Liver (tissue), 9 donors: ENCODE measurements around the gene SLC35A3. TPM values are rescaled to one million over a fixed set of nuclear protein-coding genes. Genes with fewer than 3 reads are reported as not detected.

Experiments used
- DNase-seq: peaks from one replicate; pipeline ENCODE4 v3.0.0-alpha.2; 2017; ENCODE audit warnings: low spot score
- H3K27ac ChIP-seq, 2 donors: one replicate each; pipeline ENCODE4 v1.7.0; 2013; ENCODE audit warnings: inconsistent platforms in 2 of 2, low read length in 2 of 2, control low read depth in 1 of 2, low read depth in 1 of 2, mild to moderate bottlenecking in 1 of 2
- H3K27me3 ChIP-seq, 4 donors: one replicate each; pipeline versions ENCODE4 v1.6.1 to v1.7.0; 2013; ENCODE audit warnings: low read length in 3 of 4, inconsistent platforms in 1 of 4, mild to moderate bottlenecking in 1 of 4, moderate library complexity in 1 of 4; ENCODE audit not compliant: control insufficient read depth in 4 of 4, insufficient read depth in 4 of 4
- H3K36me3 ChIP-seq, 4 donors: one replicate each; pipeline versions ENCODE4 v1.6.1 to v1.7.0; 2013; ENCODE audit warnings: low read length in 3 of 4, mild to moderate bottlenecking in 3 of 4, low read depth in 1 of 4, moderate library complexity in 1 of 4; ENCODE audit not compliant: control insufficient read depth in 4 of 4, insufficient read depth in 3 of 4
- H3K4me1 ChIP-seq, 4 donors: one replicate each; pipeline versions ENCODE4 v1.6.1 to v1.7.0; 2013; ENCODE audit warnings: low read length in 3 of 4, mild to moderate bottlenecking in 3 of 4, moderate library complexity in 1 of 4; ENCODE audit not compliant: control insufficient read depth in 4 of 4, insufficient read depth in 4 of 4
- H3K4me3 ChIP-seq, 3 donors: one replicate each; pipeline versions ENCODE4 v1.6.1 to v1.7.0; 2013; ENCODE audit warnings: low read length in 3 of 3, control low read depth in 1 of 3, low read depth in 1 of 3, mild to moderate bottlenecking in 1 of 3
- H3K9ac ChIP-seq, 2 donors: one replicate each; pipeline ENCODE4 v1.7.0; 2013; ENCODE audit warnings: low read length in 2 of 2, mild to moderate bottlenecking in 2 of 2, moderate library complexity in 2 of 2, control low read depth in 1 of 2, low read depth in 1 of 2
- H3K9me3 ChIP-seq, 4 donors: one replicate each; pipeline versions ENCODE4 v1.6.1 to v1.7.0; 2013; ENCODE audit warnings: low read length in 3 of 4; ENCODE audit not compliant: control insufficient read depth in 4 of 4
- EGR1 ChIP-seq, 2 donors: IDR thresholded peaks; 2 replicates each; pipeline ENCODE4 v1.6.1; 2016 to 2018; ENCODE audit warnings: antibody characterized with exemption in 2 of 2, low read depth in 2 of 2
- FOXA2 ChIP-seq: IDR thresholded peaks from 2 replicates; pipeline ENCODE4 v1.6.1; 2016; ENCODE audit warnings: antibody characterized with exemption
- HNF4A ChIP-seq, 2 donors: conservative IDR thresholded peaks; 2 replicates each; pipeline ENCODE4 v1.6.1; 2016; ENCODE audit warnings: antibody characterized with exemption in 2 of 2, mild to moderate bottlenecking in 2 of 2
- HNF4G ChIP-seq: IDR thresholded peaks from 2 replicates; pipeline ENCODE4 v1.6.1; 2016; ENCODE audit warnings: antibody characterized with exemption
- JUND ChIP-seq, 2 donors: IDR thresholded peaks; 2 replicates each; pipeline ENCODE4 v1.6.1; 2016; ENCODE audit warnings: antibody characterized with exemption in 2 of 2
- NR2F2 ChIP-seq: IDR thresholded peaks from 2 replicates; pipeline ENCODE4 v1.6.1; 2016; ENCODE audit warnings: antibody characterized with exemption
- RAD21 ChIP-seq, 2 donors: IDR thresholded peaks; 2 replicates each; pipeline ENCODE4 v1.6.1; 2016; ENCODE audit warnings: antibody characterized with exemption in 2 of 2, mild to moderate bottlenecking in 2 of 2
- RXRA ChIP-seq, 2 donors: IDR thresholded peaks; 2 replicates each; pipeline ENCODE4 v1.6.1; 2017 to 2018; ENCODE audit warnings: antibody characterized with exemption in 2 of 2, mild to moderate bottlenecking in 1 of 2
- SP1 ChIP-seq: IDR thresholded peaks from 2 replicates; pipeline ENCODE4 v1.6.1; 2018; ENCODE audit warnings: antibody characterized with exemption, mild to moderate bottlenecking
- TAF1 ChIP-seq: conservative IDR thresholded peaks from 2 replicates; pipeline ENCODE4 v1.6.1; 2016; ENCODE audit warnings: antibody characterized with exemption, mild to moderate bottlenecking
- YY1 ChIP-seq: IDR thresholded peaks from 2 replicates; pipeline ENCODE4 v1.6.1; 2016; ENCODE audit warnings: antibody characterized with exemption, mild to moderate bottlenecking
- WGBS: extraction: QIAGEN DNeasy Blood & Tissue Kit; methylation state at CpG from one replicate; pipeline ENCODE4 v1.1.7; 2013; 5-methylcytosine and 5-hydroxymethylcytosine counted together
- polyA plus RNA-seq, 2 donors: library from polyadenylated mRNA; stranded (reverse) in 1 of 2; unstranded in 1 of 2; fragments of 200-250 nt in 1 of 2; fragments of >200 nt in 1 of 2; fragmentation: Nextera tagmentation in 1 of 2; extraction: Ambion mirVana in 1 of 2; gene quantifications; one replicate each; pipeline versions ENCODE4 v1.2.1 to v1.2.3, GENCODE V29; 2013 to 2015
- total RNA-seq, 2 donors: library from RNA; depleted of rRNA; stranded (reverse); fragments of >200 nt; gene quantifications; one replicate each; pipeline ENCODE4 v1.2.3, GENCODE V29; 2014
- TF ChIP-seq, protein P1 (sequence below): fragments of 150-350 bp; IDR thresholded peaks from 2 replicates; pipeline ENCODE4 v1.5.1; 2017; ENCODE audit warnings: improper control_type of control experiment, low read depth, low read length; ENCODE audit not compliant: missing input control
- TF ChIP-seq, protein P2 (sequence below): IDR thresholded peaks from 2 replicates; pipeline ENCODE4 v1.6.1; 2016; ENCODE audit warnings: antibody characterized with exemption, mild to moderate bottlenecking
- TF ChIP-seq, protein P3 (sequence below): IDR thresholded peaks from 2 replicates; pipeline ENCODE4 v1.6.1; 2016; ENCODE audit warnings: antibody characterized with exemption
- TF ChIP-seq, protein P4 (sequence below): IDR thresholded peaks from 2 replicates; pipeline ENCODE4 v1.6.1; 2016; ENCODE audit warnings: antibody characterized with exemption
- donor health status: healthy.
- donor health status: healthy.
- donor health status: healthy.
- donor health status: healthy.
- donor health status: healthy.

The SLC35A3 gene
- total and polyA plus RNA-seq, 4 donors = 12.1 to 35.1 (median 14.4) TPM

DNA sequence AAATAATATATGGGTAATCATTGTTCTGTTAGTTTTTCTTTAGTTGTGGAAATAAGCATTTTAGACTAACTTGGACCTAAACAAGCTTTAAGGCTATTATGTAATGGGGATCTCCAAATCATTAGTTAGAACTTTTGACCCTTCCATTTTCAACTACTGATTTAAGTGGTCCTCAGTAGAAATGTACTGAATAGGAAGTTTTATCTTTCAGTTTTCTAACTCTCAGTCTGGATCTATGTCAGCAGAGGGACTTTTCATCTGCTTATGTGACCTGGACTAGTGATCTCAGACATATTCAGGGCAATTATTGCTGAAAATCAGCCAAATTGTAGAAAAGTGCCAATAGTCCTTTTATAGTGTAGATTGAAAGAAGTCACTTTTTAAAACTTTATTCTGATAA is 106.9 kb downstream of the SLC35A3 start:
- no peak overlapping the region for H3K27ac ChIP-seq
- no peak overlapping the region for H3K4me3 ChIP-seq
- H3K36me3 ChIP-seq = peaks cover 2 to 35% (median 25%) of the 10 kb centered on the region in 4 donors
- H3K4me1 ChIP-seq = no peaks in the 10 kb centered on the region
- H3K9ac ChIP-seq = no peak overlapping the region
- H3K27me3 ChIP-seq = no peaks in the 10 kb centered on the region
- DNase-seq = no peak
- H3K9me3 ChIP-seq = no peaks in the 10 kb centered on the region
- TF ChIP-seq, protein P1, sequence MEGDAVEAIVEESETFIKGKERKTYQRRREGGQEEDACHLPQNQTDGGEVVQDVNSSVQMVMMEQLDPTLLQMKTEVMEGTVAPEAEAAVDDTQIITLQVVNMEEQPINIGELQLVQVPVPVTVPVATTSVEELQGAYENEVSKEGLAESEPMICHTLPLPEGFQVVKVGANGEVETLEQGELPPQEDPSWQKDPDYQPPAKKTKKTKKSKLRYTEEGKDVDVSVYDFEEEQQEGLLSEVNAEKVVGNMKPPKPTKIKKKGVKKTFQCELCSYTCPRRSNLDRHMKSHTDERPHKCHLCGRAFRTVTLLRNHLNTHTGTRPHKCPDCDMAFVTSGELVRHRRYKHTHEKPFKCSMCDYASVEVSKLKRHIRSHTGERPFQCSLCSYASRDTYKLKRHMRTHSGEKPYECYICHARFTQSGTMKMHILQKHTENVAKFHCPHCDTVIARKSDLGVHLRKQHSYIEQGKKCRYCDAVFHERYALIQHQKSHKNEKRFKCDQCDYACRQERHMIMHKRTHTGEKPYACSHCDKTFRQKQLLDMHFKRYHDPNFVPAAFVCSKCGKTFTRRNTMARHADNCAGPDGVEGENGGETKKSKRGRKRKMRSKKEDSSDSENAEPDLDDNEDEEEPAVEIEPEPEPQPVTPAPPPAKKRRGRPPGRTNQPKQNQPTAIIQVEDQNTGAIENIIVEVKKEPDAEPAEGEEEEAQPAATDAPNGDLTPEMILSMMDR = no peak
- TF ChIP-seq JUND (IDR thresholded peaks at IDR 0.05) = no peak

DNA sequence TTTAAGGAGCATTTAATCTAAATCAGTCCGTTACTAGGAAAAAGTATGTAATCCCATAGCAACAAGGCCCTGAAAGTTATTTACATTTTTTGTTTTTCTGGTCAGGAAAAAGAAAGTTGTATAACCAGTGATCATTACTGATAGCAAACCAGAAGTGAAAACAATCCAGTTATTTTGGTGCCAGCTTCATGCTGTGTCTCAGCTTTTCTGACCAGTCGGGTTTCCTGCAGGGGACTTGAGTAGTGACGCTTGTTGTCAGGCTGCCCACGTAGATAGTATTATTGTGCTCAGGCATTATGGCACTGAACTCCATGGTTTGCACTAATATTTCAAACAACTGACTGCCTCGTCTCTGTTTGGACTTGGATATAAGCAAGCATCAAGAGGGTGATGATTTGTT is 107.7 kb downstream of the SLC35A3 start:
- 82% methylated on average over 5 of the region's 5 CpGs for WGBS
- Histone ChIP-seq H3K36me3 (peaks cover 2 to 37% (median 23%) of the 10 kb centered on the region in 4 donors), H3K9me3 (no peaks in the 10 kb centered on the region), H3K9ac (no peak overlapping the region), H3K27me3 (no peaks in the 10 kb centered on the region), H3K4me3 (no peak overlapping the region), H3K4me1 (peaks cover 0 to 4% (median 0%) of the 10 kb centered on the region in 4 donors), H3K27ac (no peak overlapping the region)
- no peak for DNase-seq
- no peak for TF ChIP-seq FOXA2
- no peak for TF ChIP-seq RAD21 (IDR thresholded peaks at IDR 0.05)
- TF ChIP-seq, protein P2, sequence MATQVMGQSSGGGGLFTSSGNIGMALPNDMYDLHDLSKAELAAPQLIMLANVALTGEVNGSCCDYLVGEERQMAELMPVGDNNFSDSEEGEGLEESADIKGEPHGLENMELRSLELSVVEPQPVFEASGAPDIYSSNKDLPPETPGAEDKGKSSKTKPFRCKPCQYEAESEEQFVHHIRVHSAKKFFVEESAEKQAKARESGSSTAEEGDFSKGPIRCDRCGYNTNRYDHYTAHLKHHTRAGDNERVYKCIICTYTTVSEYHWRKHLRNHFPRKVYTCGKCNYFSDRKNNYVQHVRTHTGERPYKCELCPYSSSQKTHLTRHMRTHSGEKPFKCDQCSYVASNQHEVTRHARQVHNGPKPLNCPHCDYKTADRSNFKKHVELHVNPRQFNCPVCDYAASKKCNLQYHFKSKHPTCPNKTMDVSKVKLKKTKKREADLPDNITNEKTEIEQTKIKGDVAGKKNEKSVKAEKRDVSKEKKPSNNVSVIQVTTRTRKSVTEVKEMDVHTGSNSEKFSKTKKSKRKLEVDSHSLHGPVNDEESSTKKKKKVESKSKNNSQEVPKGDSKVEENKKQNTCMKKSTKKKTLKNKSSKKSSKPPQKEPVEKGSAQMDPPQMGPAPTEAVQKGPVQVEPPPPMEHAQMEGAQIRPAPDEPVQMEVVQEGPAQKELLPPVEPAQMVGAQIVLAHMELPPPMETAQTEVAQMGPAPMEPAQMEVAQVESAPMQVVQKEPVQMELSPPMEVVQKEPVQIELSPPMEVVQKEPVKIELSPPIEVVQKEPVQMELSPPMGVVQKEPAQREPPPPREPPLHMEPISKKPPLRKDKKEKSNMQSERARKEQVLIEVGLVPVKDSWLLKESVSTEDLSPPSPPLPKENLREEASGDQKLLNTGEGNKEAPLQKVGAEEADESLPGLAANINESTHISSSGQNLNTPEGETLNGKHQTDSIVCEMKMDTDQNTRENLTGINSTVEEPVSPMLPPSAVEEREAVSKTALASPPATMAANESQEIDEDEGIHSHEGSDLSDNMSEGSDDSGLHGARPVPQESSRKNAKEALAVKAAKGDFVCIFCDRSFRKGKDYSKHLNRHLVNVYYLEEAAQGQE = no peak
- no peak for TF ChIP-seq TAF1
- TF ChIP-seq, protein P1 = no peak
- no peak for TF ChIP-seq RXRA (IDR thresholded peaks at IDR 0.05)
- TF ChIP-seq HNF4G = no peak
- no peak for TF ChIP-seq HNF4A (conservative IDR thresholded peaks at IDR 0.05)

DNA sequence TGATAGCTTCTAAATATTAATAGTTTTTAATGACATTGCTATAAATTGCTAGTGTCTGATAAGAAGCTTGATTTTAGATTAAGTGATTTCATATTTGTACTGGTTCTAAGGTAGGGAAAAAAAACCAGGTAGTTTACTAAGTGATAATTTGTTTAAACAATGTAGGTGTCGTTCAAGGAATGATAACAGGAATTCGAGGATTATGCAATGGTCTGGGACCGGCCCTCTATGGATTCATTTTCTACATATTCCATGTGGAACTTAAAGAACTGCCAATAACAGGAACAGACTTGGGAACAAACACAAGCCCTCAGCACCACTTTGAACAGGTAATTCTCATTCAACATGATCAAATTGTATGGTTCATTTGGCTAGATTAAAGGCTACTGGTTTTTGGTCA is 110.5 kb downstream of the SLC35A3 start:
- TF ChIP-seq FOXA2 (no peak), JUND (IDR thresholded peaks at IDR 0.05) (no peak), HNF4G (no peak), HNF4A (conservative IDR thresholded peaks at IDR 0.05) (no peak), SP1 (no peak), EGR1 (IDR thresholded peaks at IDR 0.05; ENCODE audit: low read depth in 2 of 2) (no peak), NR2F2 (no peak), YY1 (no peak)
- TF ChIP-seq, protein P3, sequence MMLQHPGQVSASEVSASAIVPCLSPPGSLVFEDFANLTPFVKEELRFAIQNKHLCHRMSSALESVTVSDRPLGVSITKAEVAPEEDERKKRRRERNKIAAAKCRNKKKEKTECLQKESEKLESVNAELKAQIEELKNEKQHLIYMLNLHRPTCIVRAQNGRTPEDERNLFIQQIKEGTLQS = no peak
- TF ChIP-seq, protein P1 = no peak
- TF ChIP-seq, protein P4, sequence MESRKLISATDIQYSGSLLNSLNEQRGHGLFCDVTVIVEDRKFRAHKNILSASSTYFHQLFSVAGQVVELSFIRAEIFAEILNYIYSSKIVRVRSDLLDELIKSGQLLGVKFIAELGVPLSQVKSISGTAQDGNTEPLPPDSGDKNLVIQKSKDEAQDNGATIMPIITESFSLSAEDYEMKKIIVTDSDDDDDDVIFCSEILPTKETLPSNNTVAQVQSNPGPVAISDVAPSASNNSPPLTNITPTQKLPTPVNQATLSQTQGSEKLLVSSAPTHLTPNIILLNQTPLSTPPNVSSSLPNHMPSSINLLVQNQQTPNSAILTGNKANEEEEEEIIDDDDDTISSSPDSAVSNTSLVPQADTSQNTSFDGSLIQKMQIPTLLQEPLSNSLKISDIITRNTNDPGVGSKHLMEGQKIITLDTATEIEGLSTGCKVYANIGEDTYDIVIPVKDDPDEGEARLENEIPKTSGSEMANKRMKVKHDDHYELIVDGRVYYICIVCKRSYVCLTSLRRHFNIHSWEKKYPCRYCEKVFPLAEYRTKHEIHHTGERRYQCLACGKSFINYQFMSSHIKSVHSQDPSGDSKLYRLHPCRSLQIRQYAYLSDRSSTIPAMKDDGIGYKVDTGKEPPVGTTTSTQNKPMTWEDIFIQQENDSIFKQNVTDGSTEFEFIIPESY = no peak
- Histone ChIP-seq H3K9me3 (no peaks in the 10 kb centered on the region), H3K4me3 (no peak overlapping the region), H3K27me3 (no peaks in the 10 kb centered on the region), H3K9ac (no peak overlapping the region), H3K4me1 (peaks cover 0 to 4% (median 0%) of the 10 kb centered on the region in 4 donors), H3K27ac (no peak overlapping the region), H3K36me3 (peaks cover 2 to 26% (median 17%) of the 10 kb centered on the region in 4 donors)
- WGBS = 59% methylated on average over 3 of the region's 3 CpGs
- DNase-seq = no peak
